Activated CD4-positive, alpha-beta T cell treated with anti-CD3 and anti-CD28 coated beads, Interleukin-2, amount 10 ng/mL, durations not matched to agents 24 days and 14 days (primary cell): ENCODE data around the gene TMEM88. TPM values are rescaled to one million over a fixed set of nuclear protein-coding genes. Genes with fewer than 3 reads are reported as not detected.
"Not testable (repeated sequence)": the region's sequence is repeated elsewhere in the genome, so short reads cannot be mapped to it uniquely, and the experiment has no call there.

Experiments used
- DNase-seq: peaks from one replicate; pipeline ENCODE4 v3.0.0; 2022
- H3K27ac Mint-ChIP-seq: one replicate; pipeline ENCODE4 v1.8.0; 2022; ENCODE audit warnings: mild to moderate bottlenecking, mixed read lengths
- H3K27me3 Mint-ChIP-seq: one replicate; pipeline ENCODE4 v1.8.0; 2022; ENCODE audit warnings: mixed read lengths
- H3K36me3 Mint-ChIP-seq: one replicate; pipeline ENCODE4 v1.8.0; 2022; ENCODE audit warnings: low read depth, mild to moderate bottlenecking, mixed read lengths
- H3K4me1 Mint-ChIP-seq: one replicate; pipeline ENCODE4 v1.8.0; 2021; ENCODE audit warnings: mixed read lengths
- H3K4me3 Mint-ChIP-seq: one replicate; pipeline ENCODE4 v1.8.0; 2022; ENCODE audit warnings: mild to moderate bottlenecking, moderate library complexity, mixed read lengths
- H3K9me3 Mint-ChIP-seq: one replicate; pipeline ENCODE4 v1.8.0; 2021; ENCODE audit warnings: mixed read lengths
- intact Hi-C: fragments of 100-400 bp; cut with micrococcal nuclease; formaldehyde crosslinking; loops from one replicate; pipeline ENCODE4 v1.15.1; 2023
- total RNA-seq: library from RNA; stranded (reverse); gene quantifications from 2 replicates; pipeline ENCODE4 v1.2.3, GENCODE V29; 2022

Gene TMEM88
- 6.1 and 7.1 TPM in 2 replicates for total RNA-seq

- DNase-seq, result peak; percentile 62
- no peaks in the 10 kb centered on the region for H3K27me3 Mint-ChIP-seq
- H3K4me1 Mint-ChIP-seq, result peaks cover 31% of the 10 kb centered on the region
- intact Hi-C loops, result loop anchor here (10.0 kb wide), 1 partner anchor 110 kb away; no protein-coding TSS in a partner anchor
- H3K27ac Mint-ChIP-seq, result peak within 1 kb of the TSS; percentile 62
- H3K36me3 Mint-ChIP-seq, result peaks cover 60% of the 10 kb centered on the region
- H3K9me3 Mint-ChIP-seq, result no peaks in the 10 kb centered on the region
- peak within 1 kb of the TSS; percentile 26 for H3K4me3 Mint-ChIP-seq
These were observed at the start of gene TMEM88 for GRCh38 chr17:7854851-7855659. TMEM88 (plus strand) TSS chr17:7855066; CDS start chr17:7855075, 9 bp downstream.

- H3K27me3 Mint-ChIP-seq, result peaks cover 13% of the 10 kb centered on the region
These were observed 48.3 kb upstream of the TMEM88 start for GRCh38 chr17:7806587-7806986.

GRCh38 chr17:7807206-7807605 is 47.7 kb upstream of the TMEM88 start:
- peaks cover 13% of the 10 kb centered on the region for H3K27me3 Mint-ChIP-seq
- DNase-seq, result no peak
- H3K4me3 Mint-ChIP-seq, result no peak overlapping the region
- H3K4me1 Mint-ChIP-seq, result no peaks in the 10 kb centered on the region
- no peak overlapping the region for H3K27ac Mint-ChIP-seq
- intact Hi-C loops, result no loop called here
- no peaks in the 10 kb centered on the region for H3K36me3 Mint-ChIP-seq
- no peaks in the 10 kb centered on the region for H3K9me3 Mint-ChIP-seq

More at GRCh38 chr17:7806587-7806986, 48.3 kb upstream of the TMEM88 start:
- no peak overlapping the region for H3K27ac Mint-ChIP-seq
- H3K4me1 Mint-ChIP-seq, result no peaks in the 10 kb centered on the region
- no peak for DNase-seq
- no peaks in the 10 kb centered on the region for H3K9me3 Mint-ChIP-seq
- no peaks in the 10 kb centered on the region for H3K36me3 Mint-ChIP-seq
- no peak overlapping the region for H3K4me3 Mint-ChIP-seq
- intact Hi-C loops, result no loop called here

GRCh38 chr17:7809086-7809790 is 45.6 kb upstream of the TMEM88 start:
- Mint-ChIP-seq H3K27me3 (peaks cover 10% of the 10 kb centered on the region), H3K9me3 (no peaks in the 10 kb centered on the region), H3K4me1 (no peaks in the 10 kb centered on the region), H3K36me3 (no peaks in the 10 kb centered on the region), H3K4me3 (no peak overlapping the region), H3K27ac (no peak overlapping the region)
- no peak for DNase-seq
- intact Hi-C loops, result no loop called here

GRCh38 chr17:7809791-7810343 is 45.0 kb upstream of the TMEM88 start:
- intact Hi-C loops, result not testable (repeated sequence)

GRCh38 chr17:7811251-7811650 is 43.6 kb upstream of the TMEM88 start:
- Mint-ChIP-seq H3K4me1 (no peaks in the 10 kb centered on the region), H3K36me3 (no peaks in the 10 kb centered on the region), H3K9me3 (no peaks in the 10 kb centered on the region)

More at GRCh38 chr17:7809791-7810343, 45.0 kb upstream of the TMEM88 start:
- H3K36me3 Mint-ChIP-seq, H3K27me3 Mint-ChIP-seq, DNase-seq, H3K4me1 Mint-ChIP-seq, H3K27ac Mint-ChIP-seq, H3K9me3 Mint-ChIP-seq, H3K4me3 Mint-ChIP-seq: not testable (repeated sequence)

GRCh38 chr17:7814969-7815368 is 39.9 kb upstream of the TMEM88 start:
- H3K36me3 Mint-ChIP-seq, result no peaks in the 10 kb centered on the region
- intact Hi-C loops, result no loop called here
- H3K4me3 Mint-ChIP-seq, result no peak overlapping the region

More at GRCh38 chr17:7811251-7811650, 43.6 kb upstream of the TMEM88 start:
- Mint-ChIP-seq H3K4me3 (no peak overlapping the region), H3K27ac (no peak overlapping the region), H3K27me3 (peaks cover 7% of the 10 kb centered on the region)
- intact Hi-C loops, result no loop called here
- DNase-seq, result no peak

GRCh38 chr17:7816926-7817642 is 37.8 kb upstream of the TMEM88 start:
- Mint-ChIP-seq H3K36me3 (no peaks in the 10 kb centered on the region), H3K4me1 (no peaks in the 10 kb centered on the region), H3K27ac (no peak overlapping the region), H3K9me3 (no peaks in the 10 kb centered on the region), H3K27me3 (peaks cover 2% of the 10 kb centered on the region), H3K4me3 (no peak overlapping the region)
- intact Hi-C loops, result no loop called here
- DNase-seq, result no peak

More at GRCh38 chr17:7814969-7815368, 39.9 kb upstream of the TMEM88 start:
- DNase-seq, result no peak
- H3K9me3 Mint-ChIP-seq, result no peaks in the 10 kb centered on the region
- H3K27me3 Mint-ChIP-seq, result peaks cover 3% of the 10 kb centered on the region
- no peak overlapping the region for H3K27ac Mint-ChIP-seq
- no peaks in the 10 kb centered on the region for H3K4me1 Mint-ChIP-seq

- Mint-ChIP-seq H3K9me3 (no peaks in the 10 kb centered on the region), H3K4me3 (no peak overlapping the region), H3K27ac (no peak overlapping the region), H3K4me1 (no peaks in the 10 kb centered on the region), H3K27me3 (peaks cover 2% of the 10 kb centered on the region), H3K36me3 (no peaks in the 10 kb centered on the region)
- no peak for DNase-seq
- intact Hi-C loops, result no loop called here
These were observed 37.3 kb upstream of the TMEM88 start for GRCh38 chr17:7817643-7817964.

- H3K4me3 Mint-ChIP-seq, result no peak overlapping the region
- intact Hi-C loops, result no loop called here
- peaks cover 2% of the 10 kb centered on the region for H3K27me3 Mint-ChIP-seq
- no peak overlapping the region for H3K27ac Mint-ChIP-seq
- no peak for DNase-seq
- H3K9me3 Mint-ChIP-seq, result no peaks in the 10 kb centered on the region
- no peaks in the 10 kb centered on the region for H3K4me1 Mint-ChIP-seq
- H3K36me3 Mint-ChIP-seq, result no peaks in the 10 kb centered on the region
These were observed 36.8 kb upstream of the TMEM88 start for GRCh38 chr17:7818026-7818425.

- no peaks in the 10 kb centered on the region for H3K36me3 Mint-ChIP-seq
- DNase-seq, result no peak
- no peaks in the 10 kb centered on the region for H3K4me1 Mint-ChIP-seq
- intact Hi-C loops, result no loop called here
- peaks cover 2% of the 10 kb centered on the region for H3K27me3 Mint-ChIP-seq
- H3K27ac Mint-ChIP-seq, result no peak overlapping the region
- no peak overlapping the region for H3K4me3 Mint-ChIP-seq
- no peaks in the 10 kb centered on the region for H3K9me3 Mint-ChIP-seq
These were observed 35.9 kb upstream of the TMEM88 start for GRCh38 chr17:7818746-7819645.

GRCh38 chr17:7820231-7820630 is 34.6 kb upstream of the TMEM88 start:
- DNase-seq, result no peak
- Mint-ChIP-seq H3K36me3 (no peaks in the 10 kb centered on the region), H3K27me3 (peaks cover 5% of the 10 kb centered on the region), H3K27ac (no peak overlapping the region), H3K4me3 (no peak overlapping the region), H3K4me1 (peaks cover 3% of the 10 kb centered on the region), H3K9me3 (no peaks in the 10 kb centered on the region)
- intact Hi-C loops, result no loop called here

GRCh38 chr17:7822126-7822525 is 32.7 kb upstream of the TMEM88 start:
- no peak for DNase-seq
- intact Hi-C loops, result loop anchor here (1.0 to 2.0 kb wide), 3 partner anchors 29 to 167 kb away; no protein-coding TSS in a partner anchor
- no peak overlapping the region for H3K4me3 Mint-ChIP-seq
- no peak overlapping the region for H3K27ac Mint-ChIP-seq
- peaks cover 7% of the 10 kb centered on the region for H3K4me1 Mint-ChIP-seq
- peaks cover 14% of the 10 kb centered on the region for H3K27me3 Mint-ChIP-seq
- H3K9me3 Mint-ChIP-seq, result no peaks in the 10 kb centered on the region
- H3K36me3 Mint-ChIP-seq, result no peaks in the 10 kb centered on the region
